K562 (cell line): Measurements from ENCODE around the gene TK1. TPM values are rescaled to one million over a fixed set of nuclear protein-coding genes. Genes with fewer than 3 reads are reported as not detected.

ENCODE experiments used
- CBX3 ChIP-seq, 2 experiments: IDR thresholded peaks; 1 replicate in 1 of 2; 2 replicates in 1 of 2; pipeline ENCODE4 v1.6.1; 2012; ENCODE audit warnings: inconsistent platforms in 2 of 2, low read length in 2 of 2, borderline replicate concordance in 1 of 2, control low read depth in 1 of 2
- E2F3 ChIP-seq: fragments of 250-450 bp; sonication (Bioruptor Pico); IDR thresholded peaks from 2 replicates; pipeline ENCODE4 v1.4.0; 2020; ENCODE audit warnings: mild to moderate bottlenecking
- EGR1 ChIP-seq: fragments of 450-650 bp; conservative IDR thresholded peaks from 2 replicates; pipeline ENCODE4 v1.6.1; 2017; ENCODE audit warnings: mild to moderate bottlenecking
- GTF2B ChIP-seq: IDR thresholded peaks from 2 replicates; pipeline ENCODE4 v1.6.1; 2011; ENCODE audit not compliant: insufficient read length; ENCODE audit errors: extremely low read depth
- ZFP36 ChIP-seq: fragments of 150-350 bp; IDR thresholded peaks from 2 replicates; pipeline ENCODE4 v1.6.1; 2018; ENCODE audit warnings: low read length, low read depth; ENCODE audit not compliant: partially characterized antibody
- ZNF165 ChIP-seq: fragments of 250-450 bp; sonication (Bioruptor Pico); IDR thresholded peaks from 2 replicates; pipeline ENCODE4 v1.4.0; 2020; ENCODE audit warnings: borderline replicate concordance
- polyA plus RNA-seq, 8 experiments: library from polyadenylated mRNA; depleted of rRNA in 4 of 8; stranded (reverse) in 5 of 8; unstranded in 3 of 8; fragments of >200 nt; fragmentation: Nextera tagmentation in 2 of 8; fragmentation: Illumina TruSeq in 1 of 8; extraction: Ambion mirVana in 2 of 8; extraction: Trizol in 1 of 8; gene quantifications; 2 replicates each; pipeline versions ENCODE4 v1.2.1 to v1.2.3, GENCODE V29; 2011 to 2014; ENCODE audit warnings: inconsistent platforms in 1 of 8, missing spikeins in 1 of 8
- total RNA-seq, 7 experiments: library from RNA; depleted of rRNA in 6 of 7; stranded (reverse); fragments of >200 nt in 6 of 7; fragmentation: Illumina TruSeq in 2 of 7; extraction: Trizol in 2 of 7; gene quantifications; 2 replicates each; pipeline versions ENCODE4 v1.2.1 to v1.2.3, GENCODE V29; 2011 to 2021; ENCODE audit warnings: low replicate concordance in 1 of 7
- TF ChIP-seq, protein P1 (sequence below): fragments of 450-650 bp; formaldehyde crosslinking; IDR thresholded peaks from 2 replicates; pipeline ENCODE4 v1.4.0; 2020; ENCODE audit warnings: mild to moderate bottlenecking, mixed read lengths

Gene TK1
- total and polyA plus RNA-seq, 9 of the 15 experiments (the other 6 are each of a cell fraction or from before 2014, with no cell fraction given): 8.4 to 280 (median 103) TPM

- TF ChIP-seq GTF2B: no peak
- no peak for TF ChIP-seq CBX3 (IDR thresholded peaks at IDR 0.05; ENCODE audit: borderline replicate concordance in 1 of 2, low read length in 2 of 2)
- TF ChIP-seq, protein P1, sequence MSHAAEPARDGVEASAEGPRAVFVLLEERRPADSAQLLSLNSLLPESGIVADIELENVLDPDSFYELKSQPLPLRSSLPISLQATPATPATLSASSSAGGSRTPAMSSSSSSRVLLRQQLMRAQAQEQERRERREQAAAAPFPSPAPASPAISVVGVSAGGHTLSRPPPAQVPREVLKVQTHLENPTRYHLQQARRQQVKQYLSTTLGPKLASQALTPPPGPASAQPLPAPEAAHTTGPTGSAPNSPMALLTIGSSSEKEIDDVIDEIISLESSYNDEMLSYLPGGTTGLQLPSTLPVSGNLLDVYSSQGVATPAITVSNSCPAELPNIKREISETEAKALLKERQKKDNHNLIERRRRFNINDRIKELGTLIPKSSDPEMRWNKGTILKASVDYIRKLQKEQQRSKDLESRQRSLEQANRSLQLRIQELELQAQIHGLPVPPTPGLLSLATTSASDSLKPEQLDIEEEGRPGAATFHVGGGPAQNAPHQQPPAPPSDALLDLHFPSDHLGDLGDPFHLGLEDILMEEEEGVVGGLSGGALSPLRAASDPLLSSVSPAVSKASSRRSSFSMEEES (CRISPR knock-in tag): no peak
- no peak for TF ChIP-seq ZFP36
- no peak for TF ChIP-seq EGR1
- no peak for TF ChIP-seq ZNF165
- no peak for TF ChIP-seq E2F3
- TF ChIP-seq, all 486 proteins: peak for 11
Observed at GRCh38 chr17:78226055-78226758, 39.4 kb upstream of the TK1 start (continued).
